Hematopoietic multipotent progenitor cell treated with erythropoietin and hydrocortisone succinate and interleukin-3 and kit ligand, for 15 days (in vitro differentiated cells): Measurements from ENCODE around the gene AHNAK.
"Not testable (repeated sequence)": the region's sequence is repeated elsewhere in the genome, so short reads cannot be mapped to it uniquely, and the experiment has no call there.

Experiments used
- DNase-seq: peaks from one replicate; pipeline ENCODE4 v3.0.0-alpha.2; 2015; ENCODE audit warnings: low spot score

AHNAK gene

DNA sequence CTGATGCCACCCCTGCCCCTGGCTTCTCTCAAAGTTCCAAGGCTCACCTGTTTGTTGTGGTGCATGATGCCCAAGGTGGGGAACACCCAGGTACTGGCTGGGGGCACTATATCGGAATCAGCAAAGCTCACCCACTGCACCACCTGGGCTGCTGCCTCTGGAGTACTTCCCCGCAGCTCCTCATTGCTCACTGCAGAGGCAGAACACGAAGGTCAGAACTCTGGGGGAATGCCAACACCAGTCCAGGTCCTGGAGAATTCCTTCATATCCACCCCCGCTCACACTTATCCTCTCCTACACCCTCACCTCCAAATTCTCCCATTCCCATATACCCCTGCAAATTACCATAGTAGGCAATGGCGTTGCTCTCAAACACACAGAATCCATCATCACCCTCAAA, 24.9 kb upstream of the AHNAK start:
- not testable (repeated sequence) for DNase-seq

DNA sequence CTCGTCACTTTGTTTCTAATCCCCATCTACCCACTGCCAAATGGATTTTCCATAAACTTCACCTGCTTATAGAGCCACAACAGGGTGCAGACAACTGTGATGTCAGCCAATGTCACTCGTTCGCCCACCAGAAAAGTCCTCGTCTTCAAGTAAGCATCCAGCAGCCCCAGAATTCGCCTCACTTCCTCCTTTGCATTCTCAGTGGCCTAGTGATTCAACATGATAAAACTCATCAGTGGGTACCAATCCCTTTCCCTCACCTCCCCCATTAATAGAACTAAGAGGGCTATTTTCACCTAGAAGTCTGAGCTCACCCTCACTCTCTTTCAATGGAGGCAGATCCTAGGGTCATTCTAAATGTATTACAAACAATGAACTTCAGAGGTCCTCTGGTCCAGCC, 24.3 kb upstream of the AHNAK start:
- DNase-seq = not testable (repeated sequence)

DNA sequence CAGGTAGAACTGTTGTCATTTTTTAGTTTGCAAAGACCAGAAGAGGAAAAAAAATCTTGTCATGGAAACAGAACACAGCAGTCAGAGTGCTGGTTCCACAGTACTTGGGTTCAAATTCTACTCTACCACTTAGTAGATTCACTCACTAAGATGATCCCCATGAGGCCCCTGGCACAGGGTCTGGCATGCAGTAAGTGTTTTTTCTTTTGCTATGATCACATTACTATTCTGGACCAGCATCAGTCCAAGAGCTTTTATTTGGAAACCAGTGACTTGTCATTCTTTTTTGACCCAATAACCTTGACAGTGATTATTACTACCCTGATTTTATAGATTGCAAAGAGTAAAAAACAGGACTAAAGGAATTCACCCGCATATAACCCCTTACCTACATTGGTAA, 23.0 kb upstream of the AHNAK start:
- no peak for DNase-seq

DNA sequence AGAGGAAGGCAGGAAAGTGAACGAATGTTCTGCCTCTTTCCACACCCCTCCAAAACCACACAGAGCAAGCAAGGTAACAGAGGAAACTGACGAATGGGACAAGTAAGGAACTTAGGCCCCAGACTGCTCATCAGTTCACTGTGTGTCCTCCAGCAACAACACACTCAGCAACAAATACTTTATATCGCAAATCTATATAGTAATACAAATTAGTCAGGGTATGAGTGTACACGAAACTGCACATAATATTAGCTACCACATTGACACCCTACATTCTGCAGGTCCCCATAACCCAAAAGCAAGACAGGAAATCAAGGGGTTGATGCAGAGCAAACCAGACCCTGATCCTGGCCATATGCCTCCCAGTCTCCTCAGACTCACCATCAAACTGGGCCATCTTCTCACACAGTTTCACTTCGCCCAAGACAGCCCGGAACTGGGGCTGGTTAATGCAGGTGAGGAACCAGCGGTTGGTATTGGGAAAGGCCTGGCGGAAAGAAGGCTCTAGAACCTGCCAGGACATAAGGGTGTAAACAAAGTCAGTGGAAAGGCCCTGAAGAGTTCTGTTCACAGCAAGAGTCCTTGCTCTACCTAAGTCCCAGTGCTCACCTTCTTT, 20.5 kb upstream of the AHNAK start:
- DNase-seq = no peak

DNA sequence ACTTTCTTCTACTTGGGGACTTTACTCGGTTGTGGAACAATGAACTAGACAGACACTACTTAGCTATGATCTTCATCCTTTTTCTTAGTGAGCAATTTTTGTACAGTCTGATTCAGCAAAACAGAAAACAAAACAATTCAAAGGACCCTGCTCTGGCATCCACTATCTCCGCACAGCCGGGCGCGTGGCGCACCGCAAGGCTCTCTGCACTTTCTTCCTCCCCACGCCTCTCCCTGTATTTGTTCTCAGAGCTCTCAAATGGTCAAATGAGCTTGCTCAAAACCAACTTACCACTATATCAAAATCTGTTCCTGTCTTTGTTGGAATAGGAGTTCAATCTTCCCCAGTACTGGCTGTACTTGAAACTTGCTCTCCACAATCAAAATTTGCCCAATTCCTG, 19.6 kb upstream of the AHNAK start:
- DNase-seq = no peak

DNA sequence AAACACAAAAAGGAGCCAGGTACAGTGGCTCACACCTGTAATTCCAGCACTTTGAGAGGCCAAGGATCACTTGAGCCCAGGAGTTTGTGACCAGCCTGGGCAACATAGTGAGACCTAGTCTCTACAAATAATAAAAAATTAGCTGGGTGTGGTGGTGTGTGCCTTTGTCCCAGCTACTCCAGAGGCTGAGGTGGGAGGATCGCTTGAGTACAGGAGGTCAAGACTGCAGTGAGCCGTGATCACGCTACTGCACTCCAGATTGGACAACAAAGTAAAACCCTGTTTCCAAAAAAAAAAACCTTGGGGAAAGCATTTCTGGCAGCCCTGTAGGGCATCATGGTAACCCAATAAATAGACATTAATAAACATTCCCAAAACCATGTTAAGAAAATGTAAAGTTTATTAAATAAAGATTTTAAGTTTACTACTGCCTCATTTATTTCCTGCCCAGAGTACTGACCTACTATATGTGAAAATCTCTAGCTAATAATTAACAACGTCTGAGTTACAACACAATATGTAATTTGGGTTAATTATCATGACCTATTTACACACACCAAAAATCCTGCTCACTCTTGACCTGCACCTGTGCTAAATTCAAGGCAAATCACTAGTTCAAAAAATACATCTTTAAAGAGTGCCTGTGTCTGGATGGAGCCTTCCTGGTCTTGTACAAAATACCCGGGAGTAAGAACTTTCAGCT, 18.6 kb upstream of the AHNAK start:
- DNase-seq = no peak

DNA sequence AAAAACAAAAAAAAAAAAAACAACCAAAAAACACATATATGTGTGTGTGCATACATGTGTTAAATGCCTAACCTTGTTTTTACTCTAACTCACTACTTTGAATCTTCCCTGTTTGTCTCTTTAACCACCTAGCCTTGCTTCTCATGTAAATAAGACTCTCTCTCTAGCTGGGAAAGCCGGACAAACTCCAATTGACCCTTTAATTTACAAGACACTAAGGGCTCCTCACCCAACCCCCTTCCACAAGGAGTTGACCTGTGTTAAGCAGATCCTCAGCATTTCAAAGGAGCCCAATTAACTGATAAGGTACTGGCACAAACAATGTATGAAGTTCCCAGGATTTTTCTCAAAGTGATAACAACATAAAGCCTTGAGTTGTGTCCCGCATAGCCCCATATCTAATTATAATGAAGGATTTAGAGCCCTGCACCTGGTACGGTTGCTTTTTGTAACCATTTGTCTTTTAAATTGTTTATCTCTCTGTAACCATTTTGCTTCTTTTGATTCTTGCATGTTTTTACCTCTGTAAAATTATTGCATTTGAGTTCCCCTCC, 15.1 kb upstream of the AHNAK start:
- DNase-seq = not testable (repeated sequence)

DNA sequence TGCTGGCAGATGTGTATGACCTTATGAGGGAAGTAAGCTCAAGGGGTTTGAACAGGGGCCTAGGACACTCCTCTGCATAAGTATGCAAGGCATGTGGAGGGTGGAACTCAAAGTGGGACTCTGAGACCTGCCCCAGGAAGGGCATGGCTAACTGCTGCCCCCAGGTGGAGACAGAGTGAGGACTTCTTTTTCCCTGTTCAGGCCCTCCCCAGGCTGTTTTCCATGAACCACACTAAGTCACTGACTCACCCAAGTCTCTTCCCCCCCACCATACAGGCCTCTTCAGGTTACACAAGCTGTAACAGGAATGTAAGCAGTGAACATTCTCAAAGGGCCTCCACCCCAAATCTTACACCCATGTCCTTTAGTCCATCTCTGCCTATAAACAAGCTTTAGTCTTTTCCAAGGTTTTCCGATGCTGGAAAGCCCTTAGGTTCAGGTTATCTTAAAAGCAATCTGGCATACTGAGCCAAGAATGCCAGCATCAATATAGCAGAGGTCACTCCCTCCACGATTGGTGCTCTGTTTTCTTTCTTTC, 14.0 kb upstream of the AHNAK start:
- DNase-seq = peak; percentile 70

DNA sequence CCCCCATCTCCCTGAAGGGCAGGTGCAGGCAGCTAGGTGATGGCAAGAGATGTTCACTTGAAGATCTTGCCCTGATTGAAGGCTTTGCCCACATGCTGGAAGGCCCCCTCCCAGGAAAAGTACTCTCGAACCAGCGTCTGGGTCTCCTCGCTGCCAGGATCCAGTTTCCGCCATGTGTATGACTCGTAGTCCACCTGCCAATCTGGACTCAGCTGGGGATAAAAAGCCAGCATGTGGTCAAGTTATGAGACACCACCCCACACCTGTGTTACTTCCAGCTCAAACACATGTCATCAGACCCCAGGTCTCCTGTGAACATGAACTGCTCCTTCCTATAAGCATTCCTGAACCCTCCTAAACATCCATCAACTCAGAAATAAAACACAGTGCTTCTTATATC, 13.0 kb upstream of the AHNAK start:
- not testable (repeated sequence) for DNase-seq

DNA sequence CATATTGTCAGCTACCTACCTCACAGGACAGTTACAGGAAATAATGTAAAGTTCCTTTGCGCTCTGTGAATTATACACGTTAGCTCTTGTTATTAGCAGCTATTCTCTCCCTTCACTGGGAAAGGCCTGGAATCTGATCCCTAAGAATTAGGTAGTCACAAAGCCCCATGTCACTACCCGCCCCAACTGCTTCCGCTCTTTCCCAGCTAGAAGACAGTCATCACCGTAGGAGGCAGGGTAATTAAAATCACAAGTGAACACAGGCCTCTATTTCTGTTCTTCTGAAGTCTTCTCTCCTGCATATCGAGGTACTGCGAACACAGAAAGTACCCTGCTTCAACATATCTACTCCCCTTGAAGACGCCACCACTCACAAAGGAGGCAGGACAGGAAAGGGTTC, 12.6 kb upstream of the AHNAK start:
- DNase-seq = no peak

DNA sequence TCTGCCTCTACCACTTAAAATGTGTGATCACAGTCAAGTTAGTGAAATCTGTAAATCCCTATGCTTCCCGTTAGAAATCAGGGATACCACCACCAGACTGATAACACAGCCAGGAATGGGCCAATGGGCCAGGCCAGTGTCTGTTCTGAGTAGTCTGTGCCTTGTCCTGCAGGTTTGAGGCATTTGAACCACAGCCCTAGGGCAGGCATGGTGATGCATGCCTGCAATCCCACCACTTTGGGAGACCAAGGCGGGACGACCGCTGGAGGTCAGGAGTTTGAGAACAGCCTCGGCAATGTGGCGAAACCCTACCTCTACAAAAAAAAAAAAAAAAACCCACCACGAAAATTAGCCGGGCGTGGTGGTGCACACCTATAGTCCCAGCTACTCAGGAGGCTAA, 12.1 kb upstream of the AHNAK start:
- no peak for DNase-seq

DNA sequence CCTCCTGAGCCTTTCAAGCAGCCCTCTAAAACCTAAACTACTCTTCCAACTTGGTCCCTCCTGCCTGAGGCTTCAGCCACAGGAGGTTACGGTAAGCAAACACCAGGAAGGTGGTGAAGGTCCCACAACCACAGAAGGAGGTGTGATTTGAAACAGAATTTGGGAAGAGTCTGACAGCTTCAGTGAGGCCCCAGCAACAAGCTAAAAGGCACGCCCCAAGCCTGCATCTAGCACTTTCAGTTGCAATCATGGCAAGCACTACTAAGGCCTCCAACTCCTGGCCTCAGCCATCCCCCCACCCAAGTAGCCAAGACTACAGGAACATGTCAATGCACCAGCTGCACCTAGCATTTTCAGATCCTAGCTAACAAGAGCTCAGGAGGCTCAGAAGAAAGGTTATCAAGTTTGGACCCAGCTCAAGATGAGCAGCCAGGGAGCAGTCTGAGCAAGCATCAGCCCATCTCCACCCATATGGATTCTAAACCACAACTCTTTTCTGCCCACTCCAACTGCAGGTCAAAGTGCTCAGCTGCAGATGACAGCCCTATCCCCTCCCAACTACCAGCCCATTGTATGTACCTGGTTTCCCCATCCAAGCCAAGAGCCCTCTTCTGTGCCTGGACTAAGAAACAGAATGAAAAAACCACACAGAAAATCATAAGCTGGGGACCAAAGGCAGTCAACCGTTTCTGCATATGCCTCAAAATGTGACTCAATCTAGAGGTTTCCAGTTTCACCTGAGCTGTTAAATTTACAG, 10.4 kb upstream of the AHNAK start:
- DNase-seq = no peak

DNA sequence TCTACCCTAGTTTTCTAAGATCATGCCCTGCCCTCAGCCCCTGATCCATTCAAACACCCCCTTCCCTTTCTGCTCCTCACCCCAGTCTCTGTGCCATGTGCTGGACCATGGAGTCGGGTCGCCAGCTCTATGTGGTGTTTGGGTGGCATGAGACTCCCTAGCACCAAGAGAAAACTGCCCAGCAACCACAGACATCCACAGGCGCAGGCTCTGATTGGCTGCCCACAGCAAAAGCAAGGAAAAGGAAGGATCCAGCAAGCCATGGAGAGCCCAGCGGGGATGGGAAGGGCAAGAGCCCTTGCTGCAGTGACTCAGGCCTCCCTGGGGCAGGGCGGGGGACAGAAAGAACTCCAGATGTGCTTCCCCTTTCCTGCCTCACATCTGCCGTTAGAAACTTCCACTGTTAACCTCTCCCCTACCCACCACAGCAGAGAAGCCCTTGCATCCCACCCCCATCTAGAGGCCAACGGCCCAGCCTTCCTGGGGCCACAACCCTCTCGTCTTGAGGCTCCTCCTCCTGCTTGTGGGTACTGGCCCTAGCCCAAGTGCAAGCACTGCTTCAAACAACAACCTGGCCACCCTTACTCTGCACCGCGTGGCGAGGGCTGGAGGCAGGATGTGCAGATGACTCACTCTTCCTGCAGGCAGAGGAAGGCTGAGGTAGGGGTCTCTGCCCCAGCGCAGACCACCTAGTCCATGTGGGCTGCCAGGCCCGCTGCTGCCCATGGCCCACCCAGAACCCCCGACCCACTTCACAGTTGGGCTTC, 9.7 kb upstream of the AHNAK start:
- DNase-seq = peak; percentile 48

DNA sequence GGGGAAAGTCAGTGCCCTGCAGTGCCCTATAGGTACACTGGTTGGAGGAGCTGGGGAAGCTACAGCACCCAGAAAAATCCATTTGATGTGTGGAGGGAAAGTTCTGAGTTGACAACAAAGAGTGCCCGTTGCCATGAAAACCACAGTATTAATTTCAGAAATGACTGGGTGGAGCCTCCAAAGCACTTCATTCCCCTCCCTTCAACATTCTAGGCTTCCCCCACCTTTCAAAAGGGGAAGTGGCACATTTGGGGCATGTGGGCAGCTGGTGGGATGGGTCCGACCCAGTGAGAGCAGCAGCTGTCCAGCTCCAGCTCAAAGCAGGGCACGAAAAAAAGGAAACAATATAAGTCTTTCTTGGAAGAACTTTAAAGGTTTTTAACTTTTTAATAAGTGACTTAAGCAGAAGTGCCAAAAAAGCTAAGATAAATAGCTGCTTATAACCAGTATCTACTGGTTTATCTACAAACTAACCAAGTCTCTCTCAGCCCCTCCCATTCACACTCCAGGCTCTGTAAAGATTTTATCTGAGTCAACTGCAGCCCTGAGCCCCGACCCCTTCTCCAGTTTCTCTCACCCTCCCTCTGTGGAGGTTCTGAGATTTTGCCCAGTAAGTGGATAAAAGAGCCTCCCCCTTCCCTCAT, 9.0 kb upstream of the AHNAK start:
- DNase-seq = peak; percentile 9

DNA sequence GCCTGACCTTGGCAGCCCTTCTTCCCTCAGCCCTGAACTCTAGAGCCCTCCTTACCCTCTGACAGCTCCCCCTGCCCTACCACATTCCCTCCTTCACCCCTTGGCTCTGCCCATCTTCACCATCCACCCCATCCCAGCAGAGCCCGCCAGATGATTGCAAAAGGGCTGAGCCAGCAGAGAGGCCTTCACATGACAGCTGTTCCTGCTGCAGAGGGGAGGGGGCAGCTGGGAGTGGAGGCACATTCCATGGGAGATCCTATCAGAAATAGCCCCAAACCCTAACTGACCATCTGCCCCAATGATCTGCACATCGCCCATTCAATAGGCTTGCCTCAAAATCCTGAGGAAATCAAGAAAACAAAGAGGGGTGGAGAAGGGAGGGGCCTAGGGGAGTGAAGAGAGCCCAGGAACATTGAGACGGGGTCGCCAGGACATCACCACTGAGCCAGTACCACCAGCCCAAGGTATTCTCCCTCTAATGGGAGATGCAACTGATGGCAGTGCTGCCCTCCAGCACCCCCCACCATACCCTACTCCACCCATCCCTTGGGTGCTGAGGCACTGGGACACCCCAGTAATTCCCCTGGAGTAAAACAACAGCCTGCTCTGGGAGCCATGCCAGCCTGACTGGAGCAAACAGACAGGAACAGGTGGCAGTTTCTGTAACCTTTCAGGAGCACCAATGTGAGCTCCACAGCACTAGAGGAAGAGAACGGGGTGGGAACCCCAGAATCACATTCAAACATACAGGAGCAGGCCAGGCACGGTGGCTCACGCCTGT, 8.0 kb upstream of the AHNAK start:
- no peak for DNase-seq

DNA sequence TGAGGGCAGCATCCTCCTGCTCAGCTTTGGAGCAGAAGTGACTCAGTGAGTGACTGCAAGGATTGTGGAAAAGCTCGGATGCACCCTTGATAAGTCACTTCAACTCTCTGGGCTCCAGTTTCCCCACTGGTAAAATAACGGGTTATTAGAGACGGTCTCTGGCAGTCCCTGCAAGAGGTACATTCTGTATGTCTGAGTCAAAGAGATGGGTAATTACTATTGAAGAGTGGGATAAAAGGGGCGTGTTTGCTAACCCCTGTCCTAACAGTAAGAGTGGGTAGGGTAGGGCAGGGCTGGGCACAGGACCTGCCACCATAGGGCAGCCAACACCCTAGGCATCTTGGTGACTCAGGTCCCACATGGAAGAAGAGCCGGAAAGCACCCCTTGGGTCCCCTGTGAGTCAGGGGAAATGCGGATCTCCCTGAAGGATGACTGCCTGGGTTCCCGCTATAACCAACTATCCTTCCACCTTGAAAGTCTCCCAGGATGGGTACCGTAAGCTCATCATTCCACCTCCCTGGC, 7.3 kb upstream of the AHNAK start:
- DNase-seq = no peak

DNA sequence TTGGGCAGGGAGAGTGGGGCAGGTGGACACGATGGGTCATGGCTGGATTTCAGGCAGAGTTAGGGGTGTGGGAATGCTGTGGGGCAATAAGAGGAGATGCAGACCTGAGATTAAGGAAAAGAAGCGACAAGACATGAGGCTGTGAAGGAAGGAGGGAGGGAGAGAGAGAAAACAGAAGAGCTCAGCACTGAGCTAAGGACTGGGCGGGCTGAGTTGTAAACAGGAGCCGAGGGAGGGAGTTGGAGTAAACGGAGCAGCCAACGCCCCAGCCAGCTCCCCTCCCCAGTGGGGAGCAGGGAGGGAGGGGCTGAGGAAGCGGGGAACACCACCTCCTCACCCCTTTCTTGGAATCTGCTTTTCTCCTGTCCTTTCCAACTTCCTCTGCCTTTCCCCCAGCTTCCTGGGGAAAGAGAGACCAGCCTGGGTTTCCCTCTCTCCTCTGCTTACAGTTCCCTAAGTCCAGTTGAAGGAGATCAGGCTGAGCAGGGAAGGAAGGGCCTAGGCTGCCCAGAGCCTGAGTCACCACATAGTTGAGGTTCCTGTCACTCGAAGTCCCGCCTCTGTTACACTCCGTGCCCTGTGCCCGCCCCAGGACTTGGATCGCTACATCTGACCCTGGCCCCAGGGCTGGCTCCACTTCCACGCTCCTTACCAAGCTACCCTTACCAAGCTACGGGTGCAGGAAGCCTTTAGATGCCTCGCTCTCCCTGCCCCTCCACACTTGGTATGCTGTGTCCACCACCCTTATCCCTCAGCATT, 6.7 kb upstream of the AHNAK start:
- DNase-seq = peak; percentile 68

DNA sequence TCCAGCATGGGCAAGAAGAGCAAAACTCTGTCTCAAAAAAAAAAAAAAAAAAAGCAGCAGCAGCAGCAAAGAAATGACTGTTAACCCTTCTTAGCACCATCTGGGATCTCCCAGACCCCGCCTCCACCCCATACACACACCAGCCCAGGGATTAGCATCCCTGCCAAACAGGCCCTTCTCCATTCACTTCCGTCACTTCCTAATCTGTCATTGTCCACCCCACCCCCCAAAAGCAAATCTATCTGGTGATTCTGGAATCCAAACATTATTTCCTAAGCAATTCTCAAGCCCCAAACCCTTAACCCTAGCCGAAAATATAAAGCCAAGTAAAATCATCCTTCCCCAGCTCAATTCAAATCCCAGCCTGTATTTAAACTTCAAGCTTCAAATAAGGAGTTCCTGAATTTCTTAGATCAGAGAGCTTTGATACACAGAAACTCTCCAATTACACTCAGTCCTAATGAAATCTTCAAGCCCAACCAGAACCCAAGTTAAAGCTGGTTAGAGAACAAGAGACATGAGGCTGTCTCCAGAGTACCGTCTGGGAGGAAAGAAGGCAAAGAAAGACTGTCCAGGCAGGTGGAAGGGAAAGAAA, 6.0 kb upstream of the AHNAK start:
- no peak for DNase-seq

DNA sequence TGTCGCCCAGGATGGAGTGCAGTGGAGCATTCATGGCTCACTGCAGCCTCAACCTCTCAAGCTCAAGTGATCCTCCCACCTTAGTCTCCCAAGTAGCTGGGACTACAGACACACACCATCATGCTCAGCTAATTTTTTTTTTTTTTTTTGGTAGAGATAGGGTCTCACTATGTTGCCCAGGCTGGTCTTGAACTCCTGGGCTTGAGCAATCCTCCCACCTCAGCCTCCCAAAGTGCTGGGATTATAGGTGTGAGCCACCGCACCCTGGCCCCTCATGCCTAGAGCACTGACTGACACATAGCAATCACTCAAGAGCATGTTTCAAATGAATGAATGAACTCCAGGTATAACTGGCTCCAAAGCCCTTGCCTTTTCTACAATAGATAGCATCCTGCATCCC, 3.9 kb upstream of the AHNAK start:
- DNase-seq = not testable (repeated sequence)
